HK-2 (cell line): ENCODE measurements around the gene POLR3F.
"Not testable (repeated sequence)": the region's sequence is repeated elsewhere in the genome, so short reads cannot be mapped to it uniquely, and the experiment has no call there.

Source experiments
- DNase-seq: peaks from one replicate; pipeline ENCODE4 v3.0.0-alpha.2; 2018; ENCODE audit not compliant: unreplicated experiment

POLR3F gene

GRCh38 chr20:18504479-18505060, 37.4 kb downstream of the POLR3F start:
- no peak for DNase-seq

DNA sequence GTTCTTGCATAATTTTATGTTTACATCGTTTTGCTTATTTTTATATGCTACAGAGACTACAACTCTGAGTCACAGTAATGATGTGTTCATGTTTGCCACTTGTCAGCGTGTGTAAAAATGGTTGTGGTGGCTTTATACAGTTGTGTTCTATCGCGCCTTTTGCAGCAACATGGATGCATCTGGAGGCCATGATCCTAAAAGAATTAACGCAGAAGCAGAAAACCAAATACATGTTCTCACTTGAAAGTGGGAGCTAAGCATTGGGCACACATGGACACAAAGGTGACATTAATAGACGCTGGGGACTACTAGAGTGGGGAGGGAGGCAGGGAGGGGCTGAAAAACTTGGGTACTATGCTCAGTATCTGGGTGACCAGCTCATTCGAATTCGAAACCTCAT, 39.6 kb downstream of the POLR3F start:
- no peak for DNase-seq

GRCh38 chr20:18507218-18508191, 40.3 kb downstream of the POLR3F start, which contains the start of gene SEC23B:
Gene SEC23B (plus strand): TSS chr20:18507940. CDS start chr20:18510836, 2,896 bp downstream.
- DNase-seq, result peak; percentile 98

- no peak for DNase-seq
Observed at GRCh38 chr20:18511571-18511970, 44.4 kb downstream of the POLR3F start.

DNA sequence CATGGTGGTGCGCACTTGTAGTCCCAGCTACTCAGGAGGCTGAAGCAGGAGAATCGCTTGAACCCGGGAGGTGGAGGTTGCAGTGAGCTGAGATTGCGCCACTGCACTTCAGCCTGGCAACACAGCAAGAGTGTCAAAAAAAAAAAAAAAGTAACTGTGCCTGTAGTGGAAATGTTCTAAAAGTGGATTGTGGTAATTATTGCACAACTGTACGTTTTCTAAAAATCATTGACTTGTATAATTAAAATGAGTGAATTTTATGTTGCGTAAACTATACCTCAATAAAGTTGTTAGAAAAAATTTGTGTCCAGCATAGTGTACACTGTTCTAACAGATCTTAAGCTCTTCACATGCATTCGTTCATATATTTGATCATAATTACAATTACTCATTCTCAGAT, 46.0 kb downstream of the POLR3F start:
- DNase-seq, result no peak

DNA sequence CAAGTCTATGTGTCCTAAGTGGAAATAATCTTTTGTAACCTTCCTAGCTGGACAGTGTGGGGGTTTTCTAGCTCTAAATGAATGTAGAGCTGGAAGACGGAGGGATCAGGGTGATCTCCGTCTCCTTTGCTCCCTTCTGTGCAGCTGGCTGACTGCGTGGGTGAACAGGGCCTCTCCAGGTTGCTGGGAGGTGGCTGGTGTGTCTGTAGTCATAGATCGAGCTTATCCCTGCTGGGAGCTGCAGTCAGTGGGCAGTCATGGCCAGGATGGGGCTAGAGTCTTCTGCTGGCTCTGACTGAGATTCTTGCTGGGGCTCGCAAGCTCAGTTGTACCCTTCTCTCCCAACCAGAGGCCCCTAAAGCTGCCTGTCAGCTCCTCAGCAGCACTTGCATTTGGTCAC, 46.9 kb downstream of the POLR3F start:
- DNase-seq, result no peak

- no peak for DNase-seq
Observed at GRCh38 chr20:18515973-18516372, 48.8 kb downstream of the POLR3F start.

- DNase-seq, result peak; percentile 63
Observed at GRCh38 chr20:18522066-18522465, 54.9 kb downstream of the POLR3F start.

DNA sequence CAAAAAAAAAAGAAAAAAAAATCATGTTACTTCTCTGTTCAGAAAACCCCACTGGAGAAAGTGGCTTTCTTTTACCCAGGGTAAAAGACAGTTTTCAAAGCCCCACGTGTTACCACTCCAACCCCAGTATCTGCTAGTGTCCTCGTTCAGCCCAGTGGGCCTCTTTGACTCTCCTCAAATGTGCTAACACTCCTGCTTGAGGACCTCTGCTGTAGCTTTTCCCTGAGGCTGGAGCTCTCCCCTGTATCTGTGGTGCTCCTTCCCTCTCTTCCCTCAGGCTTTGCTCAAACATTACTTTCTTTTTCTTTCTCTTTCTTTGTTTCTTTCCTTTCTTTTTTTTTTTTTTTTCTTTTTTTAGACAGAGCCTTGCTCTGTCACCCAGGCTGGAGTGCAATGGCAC, 55.9 kb downstream of the POLR3F start:
- no peak for DNase-seq

DNA sequence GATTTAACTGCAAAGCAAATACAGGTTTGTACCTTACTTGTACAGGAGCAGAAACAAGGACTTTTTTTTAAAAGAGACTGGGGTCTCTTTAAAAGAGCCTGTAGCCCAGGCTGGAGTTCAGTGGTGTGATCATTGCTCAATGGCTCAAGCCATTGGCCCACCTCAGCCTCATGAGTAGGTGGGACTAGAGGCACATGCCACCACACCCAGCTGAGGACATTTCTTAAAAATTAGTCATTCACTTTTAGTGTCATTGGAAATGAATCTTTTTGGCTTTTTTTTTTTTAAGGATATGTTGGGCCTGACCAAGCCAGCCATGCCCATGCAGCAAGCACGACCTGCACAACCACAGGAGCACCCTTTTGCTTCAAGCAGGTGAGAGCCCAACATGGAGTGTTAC, 57.5 kb downstream of the POLR3F start:
- DNase-seq, result peak; percentile 46

GRCh38 chr20:18526761-18527160, 59.6 kb downstream of the POLR3F start:
- not testable (repeated sequence) for DNase-seq

DNA sequence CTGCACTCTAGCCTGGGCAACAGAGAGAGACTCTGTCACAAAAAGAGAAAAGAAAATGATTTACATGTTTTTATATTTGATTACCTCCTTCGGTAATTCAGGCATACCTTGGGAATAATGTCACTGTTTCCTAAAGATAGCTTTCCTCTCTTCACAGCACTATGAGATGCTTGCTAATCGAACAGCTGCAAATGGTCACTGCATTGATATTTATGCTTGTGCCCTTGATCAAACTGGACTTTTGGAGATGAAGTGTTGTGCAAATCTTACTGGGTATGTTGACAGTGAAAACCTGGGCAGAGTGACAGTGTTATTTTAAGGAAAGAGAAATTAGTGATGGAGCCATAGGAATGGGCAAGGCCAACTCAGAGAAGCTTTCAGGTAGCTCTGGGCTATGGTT, 60.1 kb downstream of the POLR3F start:
- DNase-seq, result no peak

GRCh38 chr20:18527836-18528235, 60.6 kb downstream of the POLR3F start:
- DNase-seq, result peak; percentile 38

GRCh38 chr20:18529041-18529440, 61.9 kb downstream of the POLR3F start:
- no peak for DNase-seq

- DNase-seq, result no peak
Observed at GRCh38 chr20:18532626-18533025, 65.4 kb downstream of the POLR3F start.

- DNase-seq, result no peak
Observed at GRCh38 chr20:18533491-18533890, 66.3 kb downstream of the POLR3F start.

DNA sequence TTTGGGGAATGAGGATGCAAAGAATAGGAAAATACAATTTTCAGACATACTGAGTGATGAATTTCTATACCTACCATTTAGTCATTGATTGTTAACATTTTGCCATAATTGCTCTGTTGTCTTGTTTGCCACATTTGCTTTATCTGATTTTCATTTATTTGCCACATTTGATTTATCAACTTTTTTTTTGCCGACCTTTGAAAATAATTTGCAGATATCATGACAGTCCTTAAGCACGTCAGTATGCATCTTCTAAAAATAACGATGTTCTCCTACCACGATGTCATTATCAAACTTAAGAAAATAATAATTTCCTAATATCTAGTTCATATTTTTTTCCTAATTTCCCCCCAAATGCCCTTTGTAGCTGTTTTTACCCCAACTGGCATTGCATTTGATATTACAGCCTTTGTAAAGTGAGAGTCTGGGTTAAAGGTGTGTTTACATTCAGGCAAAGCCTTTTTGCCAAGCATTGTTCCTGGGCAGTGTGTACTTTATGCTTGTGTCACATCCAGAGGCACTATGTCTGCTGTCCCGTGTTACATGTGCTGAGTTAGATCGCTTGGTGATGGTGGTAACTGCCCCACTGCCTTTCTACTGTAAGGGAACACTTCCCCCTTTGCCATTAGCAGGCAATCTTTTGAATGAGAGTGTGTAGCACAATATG, 66.9 kb downstream of the POLR3F start:
- no peak for DNase-seq
